MM.1S (cell line): ENCODE results near the gene BCL2.

Source experiments
- EZH2 ChIP-seq: fragments of 300-600 bp; sonication (generic); optimal IDR thresholded peaks from 2 replicates; pipeline ENCODE3; 2017; ENCODE audit warnings: low read depth, mild to moderate bottlenecking, antibody characterized with exemption, low read length, mixed read lengths
- EZH2phosphoT487 ChIP-seq: fragments of 300-600 bp; sonication (generic); IDR thresholded peaks from 2 replicates; pipeline ENCODE4 v1.6.1; 2018; ENCODE audit warnings: antibody characterized with exemption, low read length
- TF ChIP-seq, protein P1 (sequence below): fragments of 300-600 bp; sonication (generic); IDR thresholded peaks from 2 replicates; pipeline ENCODE4 v1.5.1; 2016; ENCODE audit warnings: antibody characterized with exemption, low read length, mixed read lengths

DNA sequence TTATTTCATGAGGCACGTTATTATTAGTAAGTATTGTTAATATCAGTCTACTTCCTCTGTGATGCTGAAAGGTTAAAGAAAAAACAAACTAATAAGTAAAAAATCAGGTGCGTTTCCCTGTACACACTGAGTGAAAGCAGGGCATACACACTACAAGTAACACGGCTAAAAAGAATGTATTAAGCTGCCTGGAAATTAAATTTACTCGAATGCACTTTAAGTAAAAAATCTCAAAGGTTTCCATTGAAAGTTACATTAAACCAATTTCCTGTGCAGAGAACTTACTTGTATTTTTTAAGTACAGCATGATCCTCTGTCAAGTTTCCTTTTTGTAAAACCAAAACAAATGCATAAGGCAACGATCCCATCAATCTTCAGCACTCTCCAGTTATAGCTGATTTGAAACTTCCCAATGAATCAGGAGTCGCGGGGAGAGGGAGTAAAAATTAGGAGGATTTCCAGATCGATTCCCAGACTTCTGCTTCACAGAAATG, 633 bp downstream of the BCL2 start:
- TF ChIP-seq, protein P1, sequence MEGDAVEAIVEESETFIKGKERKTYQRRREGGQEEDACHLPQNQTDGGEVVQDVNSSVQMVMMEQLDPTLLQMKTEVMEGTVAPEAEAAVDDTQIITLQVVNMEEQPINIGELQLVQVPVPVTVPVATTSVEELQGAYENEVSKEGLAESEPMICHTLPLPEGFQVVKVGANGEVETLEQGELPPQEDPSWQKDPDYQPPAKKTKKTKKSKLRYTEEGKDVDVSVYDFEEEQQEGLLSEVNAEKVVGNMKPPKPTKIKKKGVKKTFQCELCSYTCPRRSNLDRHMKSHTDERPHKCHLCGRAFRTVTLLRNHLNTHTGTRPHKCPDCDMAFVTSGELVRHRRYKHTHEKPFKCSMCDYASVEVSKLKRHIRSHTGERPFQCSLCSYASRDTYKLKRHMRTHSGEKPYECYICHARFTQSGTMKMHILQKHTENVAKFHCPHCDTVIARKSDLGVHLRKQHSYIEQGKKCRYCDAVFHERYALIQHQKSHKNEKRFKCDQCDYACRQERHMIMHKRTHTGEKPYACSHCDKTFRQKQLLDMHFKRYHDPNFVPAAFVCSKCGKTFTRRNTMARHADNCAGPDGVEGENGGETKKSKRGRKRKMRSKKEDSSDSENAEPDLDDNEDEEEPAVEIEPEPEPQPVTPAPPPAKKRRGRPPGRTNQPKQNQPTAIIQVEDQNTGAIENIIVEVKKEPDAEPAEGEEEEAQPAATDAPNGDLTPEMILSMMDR: no peak
- TF ChIP-seq EZH2 (no peak), EZH2phosphoT487 (no peak)
